Measurements from ENCODE around the gene C2orf72.

GRCh38 chr2:231036131-231036530 is 1.2 kb upstream of the C2orf72 start:
- TF ChIP-seq POLR2AphosphoS5 (IDR thresholded peaks at IDR 0.05) (no peak), POLR2A (IDR thresholded peaks at IDR 0.05) (no peak), CTCF (IDR thresholded peaks at IDR 0.05) (no peak)

Measured in stomach (tissue), 4 donors.